Upper lobe of left lung (tissue), 6 donors: Measurements from ENCODE around the gene PTPRK. TPM values are rescaled to one million over a fixed set of nuclear protein-coding genes. Genes with fewer than 3 reads are reported as not detected.

Source experiments
- ATAC-seq, 2 donors: fragments of 200-7000 bp; cut with Tn5 transposase; one replicate each; pipeline ENCODE4 v1.9.1; 2022; ENCODE audit warnings: mild to moderate bottlenecking in 2 of 2, moderate library complexity in 2 of 2; ENCODE audit not compliant: low FRiP score in 2 of 2
- DNase-seq, 2 donors: peaks; one replicate each; pipeline ENCODE4 v3.0.0-alpha.2; 2019 to 2020
- H3K27ac ChIP-seq, 4 donors: fragments of 200-600 bp; sonication (generic); one replicate each; pipeline ENCODE4 v1.5.1; 2016 to 2019
- H3K27me3 ChIP-seq, 4 donors: fragments of 200-600 bp; sonication (generic); one replicate each; pipeline ENCODE4 v1.5.1; 2017 to 2019
- H3K36me3 ChIP-seq, 4 donors: fragments of 200-600 bp; sonication (generic); one replicate each; pipeline ENCODE4 v1.5.1; 2016 to 2019
- H3K4me1 ChIP-seq, 4 donors: fragments of 200-600 bp; sonication (generic); one replicate each; pipeline ENCODE4 v1.5.1; 2018 to 2019
- H3K4me3 ChIP-seq, 4 donors: fragments of 200-600 bp; sonication (generic); one replicate each; pipeline ENCODE4 v1.5.1; 2017 to 2019; ENCODE audit warnings: mild to moderate bottlenecking in 2 of 4, moderate library complexity in 1 of 4
- H3K9me3 ChIP-seq, 4 donors: fragments of 200-600 bp; sonication (generic); one replicate each; pipeline ENCODE4 v1.5.1; 2018 to 2019
- CTCF ChIP-seq, 6 experiments: fragments of 450-650 bp in 4 of 6; fragments of 200-600 bp in 2 of 6; sonication (generic) in 2 of 6; IDR thresholded peaks; one replicate each; pipeline ENCODE4 v1.5.1; 2016 to 2019; ENCODE audit warnings: antibody characterized with exemption in 6 of 6
- EP300 ChIP-seq, 4 donors: sonication (generic); formaldehyde crosslinking; IDR thresholded peaks; one replicate each; pipeline ENCODE4 v1.5.1; 2017; ENCODE audit warnings: antibody characterized with exemption in 4 of 4, control low read depth in 2 of 4
- POLR2A ChIP-seq, 4 donors: fragments of 450-650 bp; IDR thresholded peaks; one replicate each; pipeline ENCODE4 v1.5.1; 2016 to 2017; ENCODE audit warnings: antibody characterized with exemption in 4 of 4, mild to moderate bottlenecking in 2 of 4
- POLR2AphosphoS5 ChIP-seq, 2 donors: sonication (generic); formaldehyde crosslinking; IDR thresholded peaks; one replicate each; pipeline ENCODE4 v1.5.1; 2017; ENCODE audit warnings: antibody characterized with exemption in 2 of 2
- WGBS, 2 donors: methylation state at CpG; one replicate each; pipeline ENCODE4 v1.1.5; 2017 to 2018; 5-methylcytosine and 5-hydroxymethylcytosine counted together
- total RNA-seq, 6 donors: library from RNA; depleted of rRNA in 4 of 6; stranded (reverse); fragments of >200 nt in 4 of 6; gene quantifications; one replicate each; pipeline versions ENCODE4 v1.1.0 to v1.2.1, GENCODE V29; 2016 to 2021
- donor health status: DM: no; HTN: no; CAD: no; lungs with moderate emphysema.
- donor health status: DM: no; HTN: yes; CAD: no; lungs with severe emphysema.

PTPRK gene
- total RNA-seq, 6 donors from 2014 or later = 42.7 to 97.4 (median 65.2) TPM

GRCh38 chr6:128495536-128496333 lies 24.7 kb downstream of the PTPRK start:
- DNase-seq (no peak), ATAC-seq (no peak)
- Histone ChIP-seq H3K4me3 (no peak overlapping the region), H3K27me3 (no peaks in the 10 kb centered on the region), H3K36me3 (no peaks in the 10 kb centered on the region), H3K27ac (no peak overlapping the region), H3K9me3 (no peaks in the 10 kb centered on the region), H3K4me1 (peaks cover 4 to 13% (median 11%) of the 10 kb centered on the region in 4 donors)
- TF ChIP-seq POLR2AphosphoS5 (IDR thresholded peaks at IDR 0.05) (no peak), CTCF (IDR thresholded peaks at IDR 0.05) (no peak), POLR2A (IDR thresholded peaks at IDR 0.05) (no peak), EP300 (IDR thresholded peaks at IDR 0.05) (no peak)
- WGBS, 2 donors = 94 to 95% methylated on average over 6 of the region's 6 CpGs

- Histone ChIP-seq H3K27ac (no peak overlapping the region), H3K9me3 (no peaks in the 10 kb centered on the region), H3K4me3 (no peak overlapping the region), H3K27me3 (no peaks in the 10 kb centered on the region), H3K36me3 (no peaks in the 10 kb centered on the region), H3K4me1 (peaks cover 8 to 23% (median 13%) of the 10 kb centered on the region in 4 donors)
- DNase-seq = no peak
- TF ChIP-seq EP300 (IDR thresholded peaks at IDR 0.05) (no peak), POLR2A (IDR thresholded peaks at IDR 0.05) (no peak), POLR2AphosphoS5 (IDR thresholded peaks at IDR 0.05) (no peak), CTCF (IDR thresholded peaks at IDR 0.05) (no peak)
- WGBS, 2 donors = 53 to 67% methylated on average over 5 of the region's 5 CpGs
- no peak for ATAC-seq
Observed at GRCh38 chr6:128494440-128494839, 26.0 kb downstream of the PTPRK start.

- Histone ChIP-seq H3K4me1 (peaks cover 11 to 23% (median 13%) of the 10 kb centered on the region in 4 donors), H3K4me3 (no peak overlapping the region), H3K27me3 (no peaks in the 10 kb centered on the region), H3K36me3 (no peaks in the 10 kb centered on the region), H3K9me3 (no peaks in the 10 kb centered on the region), H3K27ac (no peak overlapping the region)
- ATAC-seq (no peak), DNase-seq (no peak)
- TF ChIP-seq POLR2A (IDR thresholded peaks at IDR 0.05) (no peak), POLR2AphosphoS5 (IDR thresholded peaks at IDR 0.05) (no peak), CTCF (IDR thresholded peaks at IDR 0.05) (no peak), EP300 (IDR thresholded peaks at IDR 0.05) (no peak)
- WGBS, 2 donors = 81 to 90% methylated on average over 4 of the region's 4 CpGs
Observed at GRCh38 chr6:128493877-128494276, 26.5 kb downstream of the PTPRK start.

GRCh38 chr6:128492386-128492785 lies 28.0 kb downstream of the PTPRK start:
- no peak for TF ChIP-seq CTCF (IDR thresholded peaks at IDR 0.05)
- TF ChIP-seq POLR2A (IDR thresholded peaks at IDR 0.05) = no peak
- TF ChIP-seq EP300 (IDR thresholded peaks at IDR 0.05) = no peak
- no peak for TF ChIP-seq POLR2AphosphoS5 (IDR thresholded peaks at IDR 0.05)
- no peaks in the 10 kb centered on the region for H3K36me3 ChIP-seq
- H3K27me3 ChIP-seq = no peaks in the 10 kb centered on the region
- no peak overlapping the region for H3K4me3 ChIP-seq
- ATAC-seq = peak; percentile 13 to 71
- peak overlapping the region; percentile 48 to 86 (median 72) for H3K27ac ChIP-seq
- peak in 1 of 2 donors; percentile 28 for DNase-seq
- H3K9me3 ChIP-seq = no peaks in the 10 kb centered on the region
- WGBS, 2 donors = 34 to 51% methylated on average over 2 of the region's 2 CpGs
- peaks cover 11 to 23% (median 13%) of the 10 kb centered on the region in 4 donors for H3K4me1 ChIP-seq
